Measurements from ENCODE around the gene TP53I3. TPM values are rescaled to one million over a fixed set of nuclear protein-coding genes. Genes with fewer than 3 reads are reported as not detected.

TP53I3 gene
- total RNA-seq, 2 donors from 2014 or later, result 3.1 to 13.0 TPM

- Histone ChIP-seq H3K27me3 (replicated peaks; ENCODE audit: insufficient read depth) (no peaks in the 10 kb centered on the region), H3K4me3 (no peak overlapping the region), H3K36me3 (peaks cover 22% of the 10 kb centered on the region), H3K27ac (no peak overlapping the region), H3K9me3 (no peaks in the 10 kb centered on the region), H3K4me1 (ENCODE audit: control insufficient read depth in 1 of 2, low read depth in 2 of 2) (no peaks in the 10 kb centered on the region)
- ATAC-seq (ENCODE audit: insufficient number of reproducible peaks, low FRiP score, low read depth), result no peak
- no peak for TF ChIP-seq CTCF (IDR thresholded peaks at IDR 0.05)
- DNase-seq (ENCODE audit: low spot score), result no peak
Observed at GRCh38 chr2:24038786-24039499, 45.7 kb downstream of the TP53I3 start.

Other genes starting within 250 kb of the TP53I3 start
- gene ATAD2B, start 157.7 kb downstream of the TP53I3 start, total RNA-seq, result 10 to 100 TPM; 38.3 to 80.7 TPM
- gene UBXN2A, start 144.4 kb downstream of the TP53I3 start, total RNA-seq, result 10 to 100 TPM in 1 of 2 donors, 1 to 10 TPM in 1; 6.1 to 18.8 TPM
- gene MFSD2B, start 74.7 kb downstream of the TP53I3 start, total RNA-seq, result under 1 TPM in 1 of 2 donors, not detected in 1; 0.14 TPM
- 10 to 100 TPM in 1 of 2 donors, 1 to 10 TPM in 1; 8.0 to 21.3 TPM for gene WDCP, start 37.4 kb downstream of the TP53I3 start, total RNA-seq
- gene FKBP1B, start 35.1 kb downstream of the TP53I3 start, total RNA-seq, result 10 to 100 TPM in 1 of 2 donors, 1 to 10 TPM in 1; 7.3 to 12.5 TPM
- 10 to 100 TPM; 39.7 to 44.1 TPM for gene SF3B6, start 8.5 kb downstream of the TP53I3 start, total RNA-seq
- gene PFN4, start 38.5 kb upstream of the TP53I3 start, total RNA-seq, result 1 to 10 TPM in 1 of 2 donors, not detected in 1; 1.9 TPM
- gene FAM228B, start 38.6 kb upstream of the TP53I3 start, total RNA-seq, result 100 to 1,000 TPM in 1 of 2 donors, 10 to 100 TPM in 1; 23.6 to 114 TPM
- gene FAM228A, start 90.2 kb upstream of the TP53I3 start, total RNA-seq, result under 1 TPM; 0.81 to 0.92 TPM